Measurements from ENCODE around the gene PAX8.
"Not testable (repeated sequence)": the region's sequence is repeated elsewhere in the genome, so short reads cannot be mapped to it uniquely, and the experiment has no call there.

Gene PAX8

GRCh38 chr2:113288674-113289149 lies 10.0 kb upstream of the PAX8 start:
- DNase-seq (ENCODE audit: low spot score) = not testable (repeated sequence)

- DNase-seq (ENCODE audit: low spot score) = not testable (repeated sequence)
Observed at GRCh38 chr2:113288117-113288673, 9.5 kb upstream of the PAX8 start.

GRCh38 chr2:113285816-113286215 lies 7.1 kb upstream of the PAX8 start:
- no peak for DNase-seq (ENCODE audit: low spot score)

- not testable (repeated sequence) for DNase-seq (ENCODE audit: low spot score)
Observed at GRCh38 chr2:113284999-113285398, 6.3 kb upstream of the PAX8 start.

GRCh38 chr2:113284476-113284875 lies 5.8 kb upstream of the PAX8 start:
- DNase-seq (ENCODE audit: low spot score) = no peak

GRCh38 chr2:113283704-113284284 lies 5.1 kb upstream of the PAX8 start:
- DNase-seq (ENCODE audit: low spot score) = no peak

- no peak for DNase-seq (ENCODE audit: low spot score)
Observed at GRCh38 chr2:113282747-113283533, 4.2 kb upstream of the PAX8 start.

GRCh38 chr2:113281910-113282746 lies 3.4 kb upstream of the PAX8 start:
- DNase-seq (ENCODE audit: low spot score) = no peak

- DNase-seq (ENCODE audit: low spot score) = no peak
Observed at GRCh38 chr2:113278073-113278741, 514 bp downstream of the PAX8 start.

GRCh38 chr2:113277474-113278072 lies 1.1 kb downstream of the PAX8 start:
- DNase-seq (ENCODE audit: low spot score) = no peak

- DNase-seq (ENCODE audit: low spot score) = no peak
Observed at GRCh38 chr2:113276761-113277425, 1.8 kb downstream of the PAX8 start.

GRCh38 chr2:113276216-113276760 lies 2.4 kb downstream of the PAX8 start:
- no peak for DNase-seq (ENCODE audit: low spot score)

- no peak for DNase-seq (ENCODE audit: low spot score)
Observed at GRCh38 chr2:113275556-113276215, 3.0 kb downstream of the PAX8 start.

- DNase-seq (ENCODE audit: low spot score) = no peak
Observed at GRCh38 chr2:113274432-113274831, 4.3 kb downstream of the PAX8 start.

- DNase-seq (ENCODE audit: low spot score) = no peak
Observed at GRCh38 chr2:113273981-113274380, 4.7 kb downstream of the PAX8 start.

GRCh38 chr2:113273027-113273551 lies 5.6 kb downstream of the PAX8 start:
- DNase-seq (ENCODE audit: low spot score) = no peak

- no peak for DNase-seq (ENCODE audit: low spot score)
Observed at GRCh38 chr2:113272477-113272876, 6.2 kb downstream of the PAX8 start.

- DNase-seq (ENCODE audit: low spot score) = no peak
Observed at GRCh38 chr2:113268621-113269360, 9.9 kb downstream of the PAX8 start.

GRCh38 chr2:113266431-113266830 lies 12.3 kb downstream of the PAX8 start:
- DNase-seq (ENCODE audit: low spot score) = no peak

Measured in hematopoietic multipotent progenitor cell treated with erythropoietin and hydrocortisone succinate and interleukin-3 and kit ligand, for 15 days (in vitro differentiated cells).